ENCODE data around the gene CASP10. TPM values are rescaled to one million over a fixed set of nuclear protein-coding genes. Genes with fewer than 3 reads are reported as not detected.
A peak's percentile ranks its signal among the peaks of the same experiment; 100 is the strongest.

CASP10 gene
- total RNA-seq, 1 donor from 2014 or later, result 26.7 TPM

- intact Hi-C loops (cut with DNase I), result no loop called here
- H3K27ac ChIP-seq, result peak overlapping the region; percentile 61
Observed at GRCh38 chr2:201218780-201219179, 35.8 kb downstream of the CASP10 start.

GRCh38 chr2:201219328-201220096 is 36.6 kb downstream of the CASP10 start:
- Histone ChIP-seq H3K4me1 (peaks cover 21% of the 10 kb centered on the region), H3K36me3 (peaks cover 43% of the 10 kb centered on the region), H3K27me3 (ENCODE audit: low read depth) (no peaks in the 10 kb centered on the region), H3K4me3 (no peak overlapping the region), H3K27ac (peak overlapping the region; percentile 61), H3K9me3 (no peaks in the 10 kb centered on the region)
- intact Hi-C loops (cut with DNase I), result no loop called here
- TF ChIP-seq CTCF (IDR thresholded peaks at IDR 0.05), result no peak
- no peak for DNase-seq
- peak; percentile 73 to 87 for ATAC-seq

More at GRCh38 chr2:201218780-201219179, 35.8 kb downstream of the CASP10 start:
- ATAC-seq (no peak), DNase-seq (no peak)
- Histone ChIP-seq H3K9me3 (no peaks in the 10 kb centered on the region), H3K36me3 (peaks cover 43% of the 10 kb centered on the region), H3K4me1 (peaks cover 21% of the 10 kb centered on the region), H3K27me3 (ENCODE audit: low read depth) (no peaks in the 10 kb centered on the region), H3K4me3 (no peak overlapping the region)
- TF ChIP-seq CTCF (IDR thresholded peaks at IDR 0.05), result no peak

- peaks cover 21% of the 10 kb centered on the region for H3K4me1 ChIP-seq
- DNase-seq, result no peak
- no peak overlapping the region for H3K4me3 ChIP-seq
- no peaks in the 10 kb centered on the region for H3K27me3 ChIP-seq (ENCODE audit: low read depth)
- H3K36me3 ChIP-seq, result peaks cover 43% of the 10 kb centered on the region
- H3K27ac ChIP-seq, result peak overlapping the region; percentile 61
- ATAC-seq, result peak; percentile 63 to 81
- H3K9me3 ChIP-seq, result no peaks in the 10 kb centered on the region
- intact Hi-C loops (cut with DNase I), result no loop called here
- TF ChIP-seq CTCF (IDR thresholded peaks at IDR 0.05), result no peak
Observed at GRCh38 chr2:201220102-201220570, 37.2 kb downstream of the CASP10 start.

GRCh38 chr2:201223089-201224073 is 40.4 kb downstream of the CASP10 start:
- Histone ChIP-seq H3K27ac (peak overlapping the region; percentile 26), H3K4me3 (no peak overlapping the region)
- intact Hi-C loops (cut with DNase I), result no loop called here

More at GRCh38 chr2:201223089-201224073, 40.4 kb downstream of the CASP10 start:
- Histone ChIP-seq H3K36me3 (peaks cover 14% of the 10 kb centered on the region), H3K27me3 (ENCODE audit: low read depth) (no peaks in the 10 kb centered on the region), H3K4me1 (peaks cover 21% of the 10 kb centered on the region), H3K9me3 (no peaks in the 10 kb centered on the region)
- no peak for DNase-seq
- TF ChIP-seq CTCF (IDR thresholded peaks at IDR 0.05), result no peak
- ATAC-seq, result no peak
